Body of pancreas (tissue), 4 donors: ENCODE measurements around the gene FKBP10. TPM values are rescaled to one million over a fixed set of nuclear protein-coding genes. Genes with fewer than 3 reads are reported as not detected.

Experiments
- ATAC-seq: fragments of 150-250 bp; one replicate; pipeline ENCODE4 v1.9.1; 2016
- DNase-seq, 4 donors: peaks; one replicate each; pipeline ENCODE4 v3.0.0-alpha.2; 2019
- H3K27ac ChIP-seq, 4 donors: fragments of 200-600 bp; sonication (generic); 1 replicate in 3 of 4; 2 replicates in 1 of 4; pipeline versions ENCODE4 v1.5.1 to v1.6.1; 2016 to 2019; ENCODE audit warnings: mild to moderate bottlenecking in 1 of 4, mixed read lengths in 1 of 4, moderate library complexity in 1 of 4
- H3K27me3 ChIP-seq, 2 donors: fragments of 200-600 bp; sonication (generic); one replicate each; pipeline ENCODE4 v1.6.0; 2016; ENCODE audit warnings: mild to moderate bottlenecking in 1 of 2
- H3K36me3 ChIP-seq, 2 donors: fragments of 200-600 bp; sonication (generic); replicated peaks in 1 of 2; 2 replicates each; pipeline ENCODE4 v1.5.1; 2016; ENCODE audit warnings: low read depth in 2 of 2; ENCODE audit not compliant: insufficient read depth in 1 of 2
- H3K4me1 ChIP-seq: fragments of 200-600 bp; sonication (generic); one replicate; pipeline ENCODE4 v1.6.0; 2016
- H3K4me3 ChIP-seq, 2 donors: fragments of 200-600 bp; sonication (generic); 1 replicate in 1 of 2; 2 replicates in 1 of 2; pipeline ENCODE4 v1.5.1; 2016 to 2019
- H3K9me3 ChIP-seq, 3 donors: fragments of 200-600 bp; sonication (generic); 1 replicate in 2 of 3; 2 replicates in 1 of 3; pipeline ENCODE4 v1.5.1; 2016
- CTCF ChIP-seq, 7 experiments: fragments of 450-650 bp in 4 of 7; fragments of 200-600 bp in 3 of 7; sonication (generic) in 3 of 7; IDR thresholded peaks; one replicate each; pipeline ENCODE4 v1.5.1; 2016 to 2019; ENCODE audit warnings: antibody characterized with exemption in 7 of 7
- POLR2A ChIP-seq, 3 donors: fragments of 450-650 bp; IDR thresholded peaks; one replicate each; pipeline ENCODE4 v1.6.1; 2016; ENCODE audit warnings: antibody characterized with exemption in 3 of 3, mild to moderate bottlenecking in 2 of 3
- WGBS, 2 donors: methylation state at CpG; one replicate each; pipeline ENCODE4 v1.1.5; 2017; 5-methylcytosine and 5-hydroxymethylcytosine counted together
- intact Hi-C: fragments of 100-400 bp; cut with DNase I; formaldehyde crosslinking; loops from one replicate; pipeline ENCODE4 v1.15.1; 2023
- total RNA-seq, 2 donors: library from RNA; depleted of rRNA; stranded (reverse); fragments of >200 nt; gene quantifications; one replicate each; pipeline ENCODE4 v1.1.0, GENCODE V29; 2016

FKBP10 gene
- total RNA-seq, 2 donors from 2014 or later = 22.3 to 33.6 TPM

- peaks cover 23% of the 10 kb centered on the region for H3K4me1 ChIP-seq
- TF ChIP-seq CTCF (IDR thresholded peaks at IDR 0.05) (no peak), POLR2A (IDR thresholded peaks at IDR 0.05) (no peak)
- H3K27ac ChIP-seq = no peak overlapping the region
- no peaks in the 10 kb centered on the region for H3K27me3 ChIP-seq
- no peak overlapping the region for H3K4me3 ChIP-seq
- H3K9me3 ChIP-seq = no peaks in the 10 kb centered on the region
- intact Hi-C loops = no loop called here
- H3K36me3 ChIP-seq = peaks cover 0 to 2% of the 10 kb centered on the region in 2 donors
- no peak for DNase-seq
- 76 to 77% methylated on average over 3 to 8 of the region's 8 CpGs for WGBS, 2 donors
- ATAC-seq = no peak
Observed at GRCh38 chr17:41806685-41807445, 5.9 kb upstream of the FKBP10 start.

GRCh38 chr17:41810659-41811548, 1.9 kb upstream of the FKBP10 start:
- Histone ChIP-seq H3K27ac (peak overlapping the region; percentile 53 to 80 (median 76)), H3K36me3 (no peaks in the 10 kb centered on the region), H3K4me1 (peaks cover 37% of the 10 kb centered on the region), H3K27me3 (no peaks in the 10 kb centered on the region), H3K4me3 (peak overlapping the region; percentile 13 to 49), H3K9me3 (no peaks in the 10 kb centered on the region)
- ATAC-seq (peak; percentile 38), DNase-seq (peak; percentile 26 to 52 (median 35))
- WGBS, 2 donors = 12 to 70% methylated on average over 7 to 57 of the region's 58 CpGs
- TF ChIP-seq CTCF (IDR thresholded peaks at IDR 0.05) = no peak
- no peak for TF ChIP-seq POLR2A (IDR thresholded peaks at IDR 0.05)
- intact Hi-C loops = no loop called here

- peak; percentile 54 to 67 (median 59) for TF ChIP-seq POLR2A (IDR thresholded peaks at IDR 0.05)
- TF ChIP-seq CTCF (IDR thresholded peaks at IDR 0.05) = peak; percentile 50 to 89 (median 69)
- intact Hi-C loops = no loop called here
- DNase-seq = peak; percentile 82 to 90 (median 84)
- ATAC-seq = peak; percentile 90
- no peaks in the 10 kb centered on the region for H3K36me3 ChIP-seq
- WGBS, 2 donors = 1% methylated on average over 77 of the region's 96 CpGs; no CpG with 5 or more reads in 1 of the 2 donors
- peak within 1 kb of the TSS; percentile 13 to 49 for H3K4me3 ChIP-seq
- no peaks in the 10 kb centered on the region for H3K27me3 ChIP-seq
- no peaks in the 10 kb centered on the region for H3K9me3 ChIP-seq
- peak within 1 kb of the TSS; percentile 53 to 80 (median 76) for H3K27ac ChIP-seq
- H3K4me1 ChIP-seq = peaks cover 37% of the 10 kb centered on the region
Observed at GRCh38 chr17:41811549-41812380, 1.0 kb upstream of the FKBP10 start, which contains the start of gene P3H4. Gene P3H4, minus strand, starts transcription at chr17:41811949. Its CDS starts 34 bp downstream, at chr17:41811915.

- intact Hi-C loops = no loop called here
- H3K4me3 ChIP-seq = no peak overlapping the region
- WGBS, 2 donors = 34 to 44% methylated on average over 11 to 12 of the region's 12 CpGs
- H3K27me3 ChIP-seq = no peaks in the 10 kb centered on the region
- no peak for DNase-seq
- no peak for TF ChIP-seq CTCF (IDR thresholded peaks at IDR 0.05)
- no peak for TF ChIP-seq POLR2A (IDR thresholded peaks at IDR 0.05)
- no peak for ATAC-seq
- peaks cover 37% of the 10 kb centered on the region for H3K4me1 ChIP-seq
- peak overlapping the region in 1 of 4 donors; percentile 80 for H3K27ac ChIP-seq
- no peaks in the 10 kb centered on the region for H3K36me3 ChIP-seq
- no peaks in the 10 kb centered on the region for H3K9me3 ChIP-seq
Observed at GRCh38 chr17:41813152-41813680, 412 bp downstream of the FKBP10 start.
